MM.1S (cell line): ENCODE results near the gene PTPN20.

Experiments
- DNase-seq: peaks from one replicate; pipeline ENCODE4 v3.0.0-alpha.2; 2015
- H2AFZ ChIP-seq: fragments of 300-600 bp; sonication (generic); 2 replicates; pipeline ENCODE4 v1.6.0; 2016; ENCODE audit warnings: antibody characterized with exemption, low read length
- H3F3A ChIP-seq: fragments of 300-600 bp; sonication (generic); 2 replicates; pipeline ENCODE4 v1.6.1; 2016; ENCODE audit warnings: mild to moderate bottlenecking, antibody characterized with exemption, low read length, moderate library complexity, mixed read lengths; ENCODE audit not compliant: insufficient read depth
- H3K27ac ChIP-seq: fragments of 300-600 bp; sonication (generic); 2 replicates; pipeline ENCODE4 v1.5.1; 2016; ENCODE audit warnings: mild to moderate bottlenecking, low read length
- H3K27me3 ChIP-seq: fragments of 300-600 bp; sonication (generic); replicated peaks from 2 replicates; pipeline ENCODE4 v1.6.0; 2016; ENCODE audit warnings: low read length; ENCODE audit not compliant: insufficient read depth
- H3K36me3 ChIP-seq: fragments of 300-600 bp; sonication (generic); replicated peaks from 2 replicates; pipeline ENCODE4 v1.6.1; 2016; ENCODE audit warnings: mild to moderate bottlenecking, low read length, mixed read lengths; ENCODE audit not compliant: insufficient read depth
- H3K4me1 ChIP-seq: fragments of 300-600 bp; sonication (generic); 2 replicates; pipeline ENCODE4 v1.6.1; 2016; ENCODE audit warnings: low read length, mixed read lengths
- H3K4me2 ChIP-seq: fragments of 300-600 bp; sonication (generic); 2 replicates; pipeline ENCODE4 v1.6.0; 2016; ENCODE audit warnings: low read depth, low read length
- H3K4me3 ChIP-seq: fragments of 300-600 bp; sonication (generic); 2 replicates; pipeline ENCODE4 v1.5.1; 2016; ENCODE audit warnings: low read length, mixed read lengths
- H3K79me2 ChIP-seq: fragments of 300-600 bp; sonication (generic); 2 replicates; pipeline ENCODE4 v1.6.1; 2016; ENCODE audit warnings: mixed run types, low read length, mixed read lengths
- H3K9ac ChIP-seq: fragments of 300-600 bp; sonication (generic); 2 replicates; pipeline ENCODE4 v1.6.1; 2016; ENCODE audit warnings: low read length, mixed read lengths
- H3K9me2 ChIP-seq: fragments of 300-600 bp; sonication (generic); replicated peaks from 2 replicates; pipeline ENCODE4 v1.6.1; 2016; ENCODE audit warnings: mild to moderate bottlenecking, low read length, mixed read lengths; ENCODE audit not compliant: insufficient read depth
- H3K9me3 ChIP-seq: fragments of 300-600 bp; sonication (generic); replicated peaks from 2 replicates; pipeline ENCODE4 v1.6.1; 2016; ENCODE audit warnings: mild to moderate bottlenecking, low read length, mixed read lengths; ENCODE audit not compliant: insufficient read depth
- H4K20me1 ChIP-seq: fragments of 300-600 bp; sonication (generic); 2 replicates; pipeline ENCODE4 v1.6.1; 2016; ENCODE audit warnings: mild to moderate bottlenecking, low read length, moderate library complexity, mixed read lengths; ENCODE audit not compliant: insufficient read depth
- EZH2 ChIP-seq: fragments of 300-600 bp; sonication (generic); optimal IDR thresholded peaks from 2 replicates; pipeline ENCODE3; 2017; ENCODE audit warnings: low read depth, mild to moderate bottlenecking, antibody characterized with exemption, low read length, mixed read lengths
- EZH2phosphoT487 ChIP-seq: fragments of 300-600 bp; sonication (generic); IDR thresholded peaks from 2 replicates; pipeline ENCODE4 v1.6.1; 2018; ENCODE audit warnings: antibody characterized with exemption, low read length
- TF ChIP-seq, protein P1 (sequence below): fragments of 300-600 bp; sonication (generic); IDR thresholded peaks from 2 replicates; pipeline ENCODE4 v1.5.1; 2016; ENCODE audit warnings: antibody characterized with exemption, low read length, mixed read lengths

The PTPN20 gene

DNA sequence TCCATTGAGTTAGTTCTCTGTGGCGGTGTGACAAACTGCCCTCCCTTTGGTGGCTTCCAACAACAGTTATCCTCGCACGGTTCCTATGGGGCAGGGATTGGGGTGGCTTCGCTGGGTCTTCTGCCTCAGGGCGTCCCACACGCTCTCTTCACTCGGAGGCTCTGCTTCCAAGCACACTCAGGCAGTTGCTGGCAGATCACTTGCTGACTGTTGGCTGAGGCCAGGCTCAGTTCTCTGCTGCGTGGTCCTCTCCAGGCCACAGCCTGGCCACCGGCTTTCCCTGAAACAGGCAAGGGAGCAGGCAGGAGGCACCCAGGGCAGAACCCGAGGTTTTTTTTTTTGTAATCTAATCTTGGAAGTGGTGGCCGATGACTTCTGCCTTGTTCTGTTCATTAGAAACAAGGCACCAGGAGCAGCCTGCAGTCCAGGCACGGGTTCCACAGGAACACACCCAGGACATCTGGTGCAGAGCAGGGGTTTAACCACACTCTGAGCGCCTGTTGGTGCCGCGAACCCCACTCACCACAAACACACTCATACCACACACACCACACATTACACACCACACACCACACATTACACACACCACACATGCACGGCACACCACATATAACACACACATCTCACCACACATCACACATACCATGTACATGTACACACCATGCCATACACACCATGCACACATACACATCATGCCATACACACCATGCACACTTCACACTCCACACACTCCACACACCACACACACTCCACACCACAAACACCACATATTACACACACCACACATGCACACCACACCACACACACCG, 112.2 kb downstream of the PTPN20 start:
- Histone ChIP-seq H3K4me2 (no peak overlapping the region), H3K9ac (no peak overlapping the region), H3K36me3 (no peaks in the 10 kb centered on the region), H3K4me1 (no peaks in the 10 kb centered on the region), H3K27me3 (no peaks in the 10 kb centered on the region), H4K20me1 (no peaks in the 10 kb centered on the region), H2AFZ (no peak overlapping the region), H3K9me2 (no peaks in the 10 kb centered on the region), H3K4me3 (no peak overlapping the region), H3K79me2 (no peaks in the 10 kb centered on the region), H3F3A (no peaks in the 10 kb centered on the region), H3K9me3 (no peaks in the 10 kb centered on the region), H3K27ac (no peak overlapping the region)
- no peak for DNase-seq
- TF ChIP-seq, protein P1, sequence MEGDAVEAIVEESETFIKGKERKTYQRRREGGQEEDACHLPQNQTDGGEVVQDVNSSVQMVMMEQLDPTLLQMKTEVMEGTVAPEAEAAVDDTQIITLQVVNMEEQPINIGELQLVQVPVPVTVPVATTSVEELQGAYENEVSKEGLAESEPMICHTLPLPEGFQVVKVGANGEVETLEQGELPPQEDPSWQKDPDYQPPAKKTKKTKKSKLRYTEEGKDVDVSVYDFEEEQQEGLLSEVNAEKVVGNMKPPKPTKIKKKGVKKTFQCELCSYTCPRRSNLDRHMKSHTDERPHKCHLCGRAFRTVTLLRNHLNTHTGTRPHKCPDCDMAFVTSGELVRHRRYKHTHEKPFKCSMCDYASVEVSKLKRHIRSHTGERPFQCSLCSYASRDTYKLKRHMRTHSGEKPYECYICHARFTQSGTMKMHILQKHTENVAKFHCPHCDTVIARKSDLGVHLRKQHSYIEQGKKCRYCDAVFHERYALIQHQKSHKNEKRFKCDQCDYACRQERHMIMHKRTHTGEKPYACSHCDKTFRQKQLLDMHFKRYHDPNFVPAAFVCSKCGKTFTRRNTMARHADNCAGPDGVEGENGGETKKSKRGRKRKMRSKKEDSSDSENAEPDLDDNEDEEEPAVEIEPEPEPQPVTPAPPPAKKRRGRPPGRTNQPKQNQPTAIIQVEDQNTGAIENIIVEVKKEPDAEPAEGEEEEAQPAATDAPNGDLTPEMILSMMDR: no peak
- TF ChIP-seq EZH2phosphoT487 (no peak), EZH2 (no peak)

DNA sequence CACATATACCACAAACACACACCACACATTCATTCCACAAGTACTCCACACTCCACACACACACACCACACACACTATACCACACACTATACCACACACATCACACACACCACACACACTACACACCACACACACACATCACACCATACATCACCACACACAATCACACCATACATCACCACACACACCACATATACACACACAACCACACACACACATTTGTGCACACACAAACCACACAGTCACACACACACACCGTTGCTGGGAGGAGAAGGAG, 112.8 kb downstream of the PTPN20 start:
- no peak overlapping the region for H3K9ac ChIP-seq
- H3K4me2 ChIP-seq: no peak overlapping the region
- no peak overlapping the region for H3K27ac ChIP-seq
- no peaks in the 10 kb centered on the region for H3K27me3 ChIP-seq
- no peak overlapping the region for H2AFZ ChIP-seq
- DNase-seq: no peak
- no peaks in the 10 kb centered on the region for H3K9me2 ChIP-seq
- no peak overlapping the region for H3K4me3 ChIP-seq
- no peaks in the 10 kb centered on the region for H3K4me1 ChIP-seq
- H3F3A ChIP-seq: no peaks in the 10 kb centered on the region
- no peaks in the 10 kb centered on the region for H4K20me1 ChIP-seq
- no peaks in the 10 kb centered on the region for H3K9me3 ChIP-seq
- TF ChIP-seq, protein P1: no peak
- TF ChIP-seq EZH2 (no peak), EZH2phosphoT487 (no peak)
- no peaks in the 10 kb centered on the region for H3K79me2 ChIP-seq
- no peaks in the 10 kb centered on the region for H3K36me3 ChIP-seq

DNA sequence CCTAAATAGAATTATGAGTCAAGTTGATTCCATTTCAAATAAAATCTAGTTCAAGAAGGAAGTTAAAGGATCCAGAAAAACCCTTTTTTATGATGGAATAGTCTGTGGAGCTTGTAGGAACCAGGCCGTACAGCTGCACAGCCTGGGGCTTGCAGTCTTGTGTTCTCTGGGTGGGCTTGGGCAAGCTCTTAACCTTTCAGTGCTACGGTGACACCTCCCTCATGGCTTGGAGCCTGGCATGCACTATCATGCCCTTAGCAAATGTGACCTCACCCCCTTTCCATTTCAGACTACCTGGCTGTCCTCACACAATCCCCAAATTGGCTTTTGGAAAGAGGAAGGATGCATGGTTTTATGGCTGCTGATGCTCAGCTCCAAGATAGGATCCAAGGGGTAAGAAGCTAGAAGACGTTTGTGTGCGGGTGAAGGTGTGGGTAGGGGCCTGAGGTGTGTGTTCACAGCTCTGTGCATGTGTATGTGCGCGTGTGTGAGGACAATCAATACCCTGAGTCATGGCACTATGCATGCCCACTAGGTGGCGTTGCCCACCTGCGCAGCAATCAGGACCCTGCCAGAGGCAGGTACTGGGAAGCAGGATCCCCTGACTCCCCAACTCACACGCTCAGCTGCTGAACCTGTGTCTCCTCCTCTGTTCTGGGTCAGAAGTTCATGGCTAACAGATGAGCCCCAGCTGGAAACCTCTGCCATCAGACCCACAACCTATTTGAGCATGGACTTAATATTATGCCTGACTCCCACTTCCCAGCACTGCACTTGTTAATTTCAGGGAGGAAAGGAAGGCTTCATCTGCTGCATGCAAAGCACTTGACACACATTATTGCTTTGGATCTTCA, 113.4 kb downstream of the PTPN20 start:
- Histone ChIP-seq H3K36me3 (no peaks in the 10 kb centered on the region), H3K4me2 (no peak overlapping the region), H4K20me1 (no peaks in the 10 kb centered on the region), H3K27me3 (no peaks in the 10 kb centered on the region), H3K79me2 (no peaks in the 10 kb centered on the region), H3K27ac (no peak overlapping the region), H3K9ac (no peak overlapping the region), H3K4me3 (no peak overlapping the region), H3F3A (no peaks in the 10 kb centered on the region), H3K9me2 (no peaks in the 10 kb centered on the region), H3K4me1 (no peaks in the 10 kb centered on the region), H3K9me3 (no peaks in the 10 kb centered on the region), H2AFZ (no peak overlapping the region)
- no peak for TF ChIP-seq EZH2
- no peak for TF ChIP-seq EZH2phosphoT487
- TF ChIP-seq, protein P1: peak; percentile 91
- DNase-seq: peak; percentile 71
